Natural killer cell treated with Interleukin-12 subunit alpha and Interleukin-12 subunit beta and Interleukin-15 and Interleukin-18, amount 100 ng/mL, for 72 hours (primary cell): Measurements from ENCODE around the gene CD52. TPM values are rescaled to one million over a fixed set of nuclear protein-coding genes. Genes with fewer than 3 reads are reported as not detected.
"Not testable (repeated sequence)": the region's sequence is repeated elsewhere in the genome, so short reads cannot be mapped to it uniquely, and the experiment has no call there.

ENCODE experiments used
- ATAC-seq, 2 donors: fragments of 150-1000 bp; cut with Tn5 transposase in 1 of 2; sonication (Bioruptor Pico), chemical (Tn5 transposase) in 1 of 2; 2 replicates each; pipeline ENCODE4 v1.10.0; 2021
- DNase-seq: peaks from one replicate; pipeline ENCODE4 v3.0.0; 2022; ENCODE audit warnings: low spot score
- H3K27ac Mint-ChIP-seq, 2 donors: 1 replicate in 1 of 2; 2 replicates in 1 of 2; pipeline ENCODE4 v1.8.0; 2022; ENCODE audit warnings: mixed read lengths in 2 of 2, mild to moderate bottlenecking in 1 of 2, moderate library complexity in 1 of 2
- H3K27me3 Mint-ChIP-seq, 2 donors: 1 replicate in 1 of 2; 2 replicates in 1 of 2; pipeline ENCODE4 v1.8.0; 2022; ENCODE audit warnings: mixed read lengths in 2 of 2
- H3K36me3 Mint-ChIP-seq: one replicate; pipeline ENCODE4 v1.8.0; 2022; ENCODE audit warnings: mixed read lengths
- H3K4me1 Mint-ChIP-seq, 2 donors: 1 replicate in 1 of 2; 2 replicates in 1 of 2; pipeline ENCODE4 v1.8.0; 2022; ENCODE audit warnings: low read depth in 2 of 2, mixed read lengths in 2 of 2, mild to moderate bottlenecking in 1 of 2
- H3K4me3 Mint-ChIP-seq: one replicate; pipeline ENCODE4 v1.8.0; 2022; ENCODE audit warnings: mixed read lengths
- H3K9me3 Mint-ChIP-seq: 2 replicates; pipeline ENCODE4 v1.8.0; 2022; ENCODE audit warnings: mixed read lengths
- total RNA-seq, 2 donors: library from RNA; stranded (reverse); gene quantifications; one replicate each; pipeline ENCODE4 v1.2.3, GENCODE V29; 2022

CD52 gene
- total RNA-seq, 2 donors from 2014 or later = 8.1 to 17.2 TPM

DNA sequence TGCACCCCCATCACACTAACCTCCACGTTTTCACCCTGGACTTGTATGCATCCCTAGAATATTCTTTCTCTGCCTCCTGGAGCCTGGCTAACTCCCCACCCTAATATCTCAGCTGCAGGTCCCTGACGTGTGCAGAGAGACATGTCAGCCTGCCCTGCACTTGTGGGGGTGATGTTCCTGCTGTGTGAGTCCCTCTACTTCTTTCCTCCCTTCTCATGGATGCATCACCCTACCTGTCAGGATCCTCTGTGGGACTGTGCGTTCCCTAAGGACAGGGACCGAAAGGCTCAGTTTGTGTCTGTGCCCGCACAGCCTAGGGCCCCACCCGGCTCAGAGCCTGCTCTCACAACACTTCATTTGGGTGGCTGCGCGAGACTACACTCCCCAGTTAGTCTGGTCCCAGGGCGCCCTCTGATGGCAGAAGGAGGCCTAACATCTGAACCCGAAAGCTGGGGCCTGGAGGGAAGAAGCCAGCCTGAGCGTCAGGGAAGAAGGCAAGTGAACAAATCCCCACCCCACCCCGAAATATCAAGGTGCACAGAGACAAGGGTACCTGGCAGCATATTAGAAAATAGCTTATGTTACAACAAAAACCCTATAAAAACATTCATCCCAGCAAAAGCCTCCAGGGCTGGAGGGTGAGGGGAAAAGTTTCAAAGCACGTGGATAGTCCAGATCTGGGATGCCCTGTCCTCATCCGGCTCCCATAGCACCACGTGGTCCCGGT lies 3.7 kb downstream of the CD52 start:
- DNase-seq (peak; percentile 90), ATAC-seq (peak; percentile 88 to 89)
- H3K4me3 Mint-ChIP-seq = peak overlapping the region; percentile 66
- H3K9me3 Mint-ChIP-seq = no peaks in the 10 kb centered on the region
- no peaks in the 10 kb centered on the region for H3K36me3 Mint-ChIP-seq
- no peaks in the 10 kb centered on the region for H3K27me3 Mint-ChIP-seq
- H3K4me1 Mint-ChIP-seq = peaks cover 35 to 39% of the 10 kb centered on the region in 2 donors
- peak overlapping the region; percentile 36 to 64 for H3K27ac Mint-ChIP-seq

DNA sequence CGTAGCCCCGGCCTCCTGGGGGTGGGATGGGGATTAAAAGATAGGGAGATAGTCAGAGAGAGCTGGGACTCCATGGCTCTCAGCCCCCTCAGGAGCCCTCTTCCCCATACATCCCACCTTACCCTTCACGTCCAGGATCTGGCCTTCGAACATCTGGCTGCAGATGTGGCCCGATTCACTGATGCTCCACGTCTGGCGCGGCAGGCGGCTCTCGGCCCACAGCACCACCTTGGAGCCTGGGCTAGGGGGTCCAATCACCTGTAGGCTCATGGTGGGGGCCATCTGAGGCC lies 4.2 kb downstream of the CD52 start:
- Mint-ChIP-seq H3K9me3 (no peaks in the 10 kb centered on the region), H3K27ac (no peak overlapping the region), H3K36me3 (no peaks in the 10 kb centered on the region), H3K27me3 (no peaks in the 10 kb centered on the region), H3K4me1 (peaks cover 34 to 39% of the 10 kb centered on the region in 2 donors), H3K4me3 (no peak overlapping the region)
- ATAC-seq (no peak), DNase-seq (no peak)

DNA sequence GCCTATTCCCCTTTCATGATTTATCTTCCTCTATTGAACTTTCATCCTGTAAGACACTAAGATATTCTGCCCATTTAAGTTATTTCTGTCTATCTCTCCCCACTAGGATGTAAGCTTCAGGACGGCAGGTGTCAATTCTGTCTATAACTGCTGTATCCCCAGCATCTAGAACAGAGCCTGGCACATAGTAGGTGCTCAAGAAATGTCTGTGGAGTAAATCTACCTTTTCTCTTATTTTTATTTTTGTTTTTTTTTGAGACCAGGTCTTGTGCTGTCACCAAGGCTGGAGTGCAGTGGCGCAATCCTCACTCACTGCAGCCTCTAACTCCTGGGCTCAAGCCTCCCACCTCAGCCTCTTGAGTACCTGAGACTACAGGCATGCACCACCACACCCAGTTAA lies 5.6 kb downstream of the CD52 start:
- H3K36me3 Mint-ChIP-seq = no peaks in the 10 kb centered on the region

DNA sequence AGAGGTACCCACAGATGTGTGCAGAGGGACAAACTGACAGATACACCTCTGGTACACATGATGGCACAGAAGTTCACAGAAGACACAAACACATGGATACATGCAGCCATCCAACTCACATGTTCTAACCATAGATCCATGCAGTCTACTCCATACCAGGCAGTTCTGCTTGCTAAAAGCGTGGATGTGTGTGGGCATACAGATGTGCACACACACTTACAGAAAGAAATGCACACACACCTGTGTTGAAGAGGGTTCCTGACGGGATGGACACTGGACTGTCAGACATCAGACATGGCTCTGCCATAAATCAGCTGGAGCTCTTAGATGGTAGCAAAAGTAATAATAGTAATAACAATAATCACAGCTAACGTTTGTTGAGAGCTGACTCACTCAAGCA lies 6.8 kb downstream of the CD52 start:
- DNase-seq = no peak
- Mint-ChIP-seq H3K9me3 (no peaks in the 10 kb centered on the region), H3K27ac (no peak overlapping the region), H3K36me3 (no peaks in the 10 kb centered on the region), H3K4me3 (no peak overlapping the region), H3K4me1 (peaks cover 17% of the 10 kb centered on the region in 2 donors), H3K27me3 (no peaks in the 10 kb centered on the region)
- no peak for ATAC-seq

More for the DNA sequence above, 5.6 kb downstream of the CD52 start:
- ATAC-seq (no peak), DNase-seq (no peak)
- Mint-ChIP-seq H3K4me3 (no peak overlapping the region), H3K9me3 (no peaks in the 10 kb centered on the region), H3K4me1 (peaks cover 21 to 26% of the 10 kb centered on the region in 2 donors), H3K27me3 (no peaks in the 10 kb centered on the region), H3K27ac (peak overlapping the region; percentile 21 to 49)

- H3K27ac Mint-ChIP-seq = no peak overlapping the region
- no peaks in the 10 kb centered on the region for H3K36me3 Mint-ChIP-seq
- H3K27me3 Mint-ChIP-seq = peaks cover 0 to under 1% of the 10 kb centered on the region in 2 donors
- no peaks in the 10 kb centered on the region for H3K9me3 Mint-ChIP-seq
- peaks cover 0 to 3% of the 10 kb centered on the region in 2 donors for H3K4me1 Mint-ChIP-seq
- no peak for DNase-seq
- H3K4me3 Mint-ChIP-seq = no peak overlapping the region
- no peak for ATAC-seq
Observed at GRCh38 chr1:26327956-26328362, 10.2 kb downstream of the CD52 start.

DNA sequence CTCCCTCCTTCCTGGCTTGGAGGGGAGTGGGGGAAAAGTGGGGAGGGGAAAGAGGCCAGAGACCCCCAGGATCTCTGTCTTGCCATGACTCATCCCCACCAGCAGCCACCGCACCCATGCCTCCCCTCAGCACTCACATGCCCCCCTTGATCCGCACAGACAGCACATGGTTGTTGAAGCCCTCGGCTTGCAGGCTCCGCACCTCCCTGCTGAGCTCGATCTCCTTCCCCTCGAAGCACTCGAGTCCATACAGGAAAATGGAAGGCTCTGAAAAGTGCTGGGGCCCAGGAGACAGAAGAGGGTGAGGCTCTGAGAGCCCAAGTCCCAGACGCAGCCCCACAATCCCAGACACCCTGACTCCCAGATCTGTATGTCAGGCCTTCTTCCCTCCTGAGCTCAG lies 10.8 kb downstream of the CD52 start:
- Mint-ChIP-seq H3K4me1 (no peaks in the 10 kb centered on the region), H3K36me3 (no peaks in the 10 kb centered on the region), H3K27ac (no peak overlapping the region), H3K9me3 (no peaks in the 10 kb centered on the region), H3K4me3 (no peak overlapping the region), H3K27me3 (peaks cover 0 to 2% of the 10 kb centered on the region in 2 donors)
- ATAC-seq (no peak), DNase-seq (no peak)

DNA sequence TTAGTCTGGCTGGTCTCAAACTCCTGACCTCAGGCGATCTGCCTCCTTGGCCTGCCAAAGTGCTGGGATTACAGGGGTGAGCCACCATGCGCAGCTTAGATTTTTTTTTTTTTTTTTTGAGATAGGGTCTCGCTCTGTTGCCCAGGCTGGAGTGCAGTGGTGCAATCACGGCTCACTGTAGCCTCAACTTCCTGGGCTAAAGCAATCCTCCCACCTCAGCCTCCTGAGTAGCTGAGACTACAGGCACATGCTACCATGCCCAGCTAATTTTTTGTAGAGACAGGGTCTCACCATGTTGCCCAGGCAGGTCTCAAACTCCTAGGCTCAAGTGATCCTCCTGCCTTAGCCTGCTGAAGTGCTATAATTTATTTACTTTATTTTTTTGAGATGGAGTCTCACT lies 11.6 kb downstream of the CD52 start:
- not testable (repeated sequence) for H3K27me3 Mint-ChIP-seq, H3K36me3 Mint-ChIP-seq

GRCh38 chr1:26330276-26330675 lies 12.5 kb downstream of the CD52 start:
- H3K9me3 Mint-ChIP-seq = no peaks in the 10 kb centered on the region
- DNase-seq (no peak), ATAC-seq (no peak)
- no peak overlapping the region for H3K4me3 Mint-ChIP-seq
- no peaks in the 10 kb centered on the region for H3K36me3 Mint-ChIP-seq
- peaks cover 0 to 2% of the 10 kb centered on the region in 2 donors for H3K27me3 Mint-ChIP-seq
- H3K4me1 Mint-ChIP-seq = no peaks in the 10 kb centered on the region
- no peak overlapping the region for H3K27ac Mint-ChIP-seq

More for the DNA sequence above, 11.6 kb downstream of the CD52 start:
- H3K4me1 Mint-ChIP-seq, ATAC-seq, DNase-seq, H3K27ac Mint-ChIP-seq, H3K9me3 Mint-ChIP-seq, H3K4me3 Mint-ChIP-seq: not testable (repeated sequence)

DNA sequence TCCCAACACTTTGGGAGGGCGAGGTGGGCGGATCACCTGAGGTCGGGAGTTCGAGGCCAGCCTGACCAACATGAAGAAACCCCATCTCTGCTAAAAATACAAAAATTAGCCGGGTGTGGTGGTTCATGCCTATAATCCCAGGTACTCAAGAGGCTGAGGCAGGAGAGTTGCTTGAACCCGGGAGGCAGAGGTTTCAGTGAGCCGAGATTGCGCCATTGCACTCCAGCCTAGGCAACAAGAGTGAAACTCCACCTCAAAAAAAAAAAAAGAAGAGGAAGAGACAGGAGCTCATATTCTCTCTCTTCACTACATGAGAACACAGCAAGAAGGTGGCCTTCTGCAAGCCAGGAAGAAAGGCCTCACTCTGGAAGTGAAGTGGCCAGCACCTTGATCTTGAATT lies 15.6 kb downstream of the CD52 start:
- H3K4me1 Mint-ChIP-seq, H3K27me3 Mint-ChIP-seq, DNase-seq, H3K9me3 Mint-ChIP-seq, ATAC-seq, H3K27ac Mint-ChIP-seq, H3K4me3 Mint-ChIP-seq, H3K36me3 Mint-ChIP-seq: not testable (repeated sequence)

GRCh38 chr1:26335774-26336476 lies 18.2 kb downstream of the CD52 start:
- no peak for ATAC-seq
- Mint-ChIP-seq H3K27ac (peak overlapping the region in 1 of 2 donors; percentile 67), H3K4me3 (peak overlapping the region; percentile 88), H3K9me3 (no peaks in the 10 kb centered on the region), H3K27me3 (peaks cover 0 to 2% of the 10 kb centered on the region in 2 donors), H3K4me1 (peaks cover 4 to 8% of the 10 kb centered on the region in 2 donors), H3K36me3 (no peaks in the 10 kb centered on the region)
- no peak for DNase-seq

GRCh38 chr1:26336477-26337205 lies 18.9 kb downstream of the CD52 start:
- Mint-ChIP-seq H3K27me3 (peaks cover 0 to 2% of the 10 kb centered on the region in 2 donors), H3K4me1 (peaks cover 4 to 8% of the 10 kb centered on the region in 2 donors), H3K4me3 (peak overlapping the region; percentile 88), H3K36me3 (no peaks in the 10 kb centered on the region), H3K27ac (peak overlapping the region in 1 of 2 donors; percentile 67), H3K9me3 (no peaks in the 10 kb centered on the region)
- peak; percentile 69 for DNase-seq
- peak; percentile 93 for ATAC-seq

- no peak for ATAC-seq
- Mint-ChIP-seq H3K36me3 (no peaks in the 10 kb centered on the region), H3K4me1 (peaks cover 4 to 8% of the 10 kb centered on the region in 2 donors), H3K27ac (no peak overlapping the region), H3K4me3 (no peak overlapping the region), H3K27me3 (peaks cover 0 to 4% of the 10 kb centered on the region in 2 donors), H3K9me3 (no peaks in the 10 kb centered on the region)
- no peak for DNase-seq
Observed at GRCh38 chr1:26337206-26337535, 19.4 kb downstream of the CD52 start.

DNA sequence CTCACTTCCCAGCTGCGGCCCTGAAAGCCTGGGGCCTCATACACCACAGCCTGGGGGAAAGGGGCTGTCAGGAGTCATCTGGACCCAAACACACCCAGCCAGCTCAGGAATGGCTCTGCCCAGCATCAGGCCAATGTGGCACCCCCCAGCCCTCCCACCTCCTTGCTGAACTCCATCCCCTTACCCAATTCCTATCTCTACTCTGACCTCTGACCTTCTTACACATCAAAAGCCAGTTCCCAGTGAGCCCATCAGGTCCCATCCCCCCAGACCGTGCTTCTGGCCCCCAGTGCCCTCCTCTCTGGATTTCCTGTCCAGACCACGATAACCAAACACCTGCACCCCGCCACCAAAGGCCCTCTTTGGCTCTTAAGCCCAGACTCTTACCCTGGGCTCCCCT lies 19.9 kb downstream of the CD52 start:
- H3K9me3 Mint-ChIP-seq = no peaks in the 10 kb centered on the region
- no peak for ATAC-seq
- no peaks in the 10 kb centered on the region for H3K36me3 Mint-ChIP-seq
- H3K27me3 Mint-ChIP-seq = peaks cover 0 to 5% of the 10 kb centered on the region in 2 donors
- peak overlapping the region in 1 of 2 donors; percentile 56 for H3K27ac Mint-ChIP-seq
- H3K4me3 Mint-ChIP-seq = no peak overlapping the region
- peaks cover 4 to 8% of the 10 kb centered on the region in 2 donors for H3K4me1 Mint-ChIP-seq
- no peak for DNase-seq

- H3K27ac Mint-ChIP-seq = no peak overlapping the region
- H3K9me3 Mint-ChIP-seq = no peaks in the 10 kb centered on the region
- DNase-seq = no peak
- H3K4me1 Mint-ChIP-seq = peaks cover 4 to 8% of the 10 kb centered on the region in 2 donors
- peaks cover 0 to 3% of the 10 kb centered on the region in 2 donors for H3K27me3 Mint-ChIP-seq
- no peak overlapping the region for H3K4me3 Mint-ChIP-seq
- no peaks in the 10 kb centered on the region for H3K36me3 Mint-ChIP-seq
- no peak for ATAC-seq
Observed at GRCh38 chr1:26338670-26339069, 20.9 kb downstream of the CD52 start.
